D721Med (cell line): Measurements from ENCODE around the gene ATP5F1D.

ENCODE experiments used
- DNase-seq: peaks from one replicate; pipeline ENCODE4 v3.0.0; 2011; ENCODE audit warnings: low spot score; ENCODE audit not compliant: insufficient read length
- FAIRE-seq: peaks from 2 replicates; lab custom pipeline; 2011; peaks lifted over from hg19 to GRCh38; lab: Jason Lieb, UNC
- TF ChIP-seq, protein P1 (sequence below): IDR thresholded peaks from 2 replicates; pipeline ENCODE4 v1.5.1; 2012; ENCODE audit warnings: mild to moderate bottlenecking, control low read depth; ENCODE audit not compliant: insufficient read depth; ENCODE audit errors: missing control alignments

ATP5F1D gene

GRCh38 chr19:1264801-1265614 lies 23.5 kb downstream of the ATP5F1D start:
- no peak for FAIRE-seq
- TF ChIP-seq, protein P1, sequence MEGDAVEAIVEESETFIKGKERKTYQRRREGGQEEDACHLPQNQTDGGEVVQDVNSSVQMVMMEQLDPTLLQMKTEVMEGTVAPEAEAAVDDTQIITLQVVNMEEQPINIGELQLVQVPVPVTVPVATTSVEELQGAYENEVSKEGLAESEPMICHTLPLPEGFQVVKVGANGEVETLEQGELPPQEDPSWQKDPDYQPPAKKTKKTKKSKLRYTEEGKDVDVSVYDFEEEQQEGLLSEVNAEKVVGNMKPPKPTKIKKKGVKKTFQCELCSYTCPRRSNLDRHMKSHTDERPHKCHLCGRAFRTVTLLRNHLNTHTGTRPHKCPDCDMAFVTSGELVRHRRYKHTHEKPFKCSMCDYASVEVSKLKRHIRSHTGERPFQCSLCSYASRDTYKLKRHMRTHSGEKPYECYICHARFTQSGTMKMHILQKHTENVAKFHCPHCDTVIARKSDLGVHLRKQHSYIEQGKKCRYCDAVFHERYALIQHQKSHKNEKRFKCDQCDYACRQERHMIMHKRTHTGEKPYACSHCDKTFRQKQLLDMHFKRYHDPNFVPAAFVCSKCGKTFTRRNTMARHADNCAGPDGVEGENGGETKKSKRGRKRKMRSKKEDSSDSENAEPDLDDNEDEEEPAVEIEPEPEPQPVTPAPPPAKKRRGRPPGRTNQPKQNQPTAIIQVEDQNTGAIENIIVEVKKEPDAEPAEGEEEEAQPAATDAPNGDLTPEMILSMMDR = no peak
- no peak for DNase-seq

GRCh38 chr19:1265615-1266128 lies 24.1 kb downstream of the ATP5F1D start:
- DNase-seq (no peak), FAIRE-seq (no peak)
- TF ChIP-seq, protein P1 = no peak

- peak; percentile 94 for DNase-seq
- TF ChIP-seq, protein P1 = no peak
- FAIRE-seq = no peak
These were observed 24.8 kb downstream of the ATP5F1D start for GRCh38 chr19:1266129-1266915.

GRCh38 chr19:1266916-1267476 lies 25.4 kb downstream of the ATP5F1D start:
- FAIRE-seq = no peak
- TF ChIP-seq, protein P1 = peak; percentile 74
- no peak for DNase-seq

DNA sequence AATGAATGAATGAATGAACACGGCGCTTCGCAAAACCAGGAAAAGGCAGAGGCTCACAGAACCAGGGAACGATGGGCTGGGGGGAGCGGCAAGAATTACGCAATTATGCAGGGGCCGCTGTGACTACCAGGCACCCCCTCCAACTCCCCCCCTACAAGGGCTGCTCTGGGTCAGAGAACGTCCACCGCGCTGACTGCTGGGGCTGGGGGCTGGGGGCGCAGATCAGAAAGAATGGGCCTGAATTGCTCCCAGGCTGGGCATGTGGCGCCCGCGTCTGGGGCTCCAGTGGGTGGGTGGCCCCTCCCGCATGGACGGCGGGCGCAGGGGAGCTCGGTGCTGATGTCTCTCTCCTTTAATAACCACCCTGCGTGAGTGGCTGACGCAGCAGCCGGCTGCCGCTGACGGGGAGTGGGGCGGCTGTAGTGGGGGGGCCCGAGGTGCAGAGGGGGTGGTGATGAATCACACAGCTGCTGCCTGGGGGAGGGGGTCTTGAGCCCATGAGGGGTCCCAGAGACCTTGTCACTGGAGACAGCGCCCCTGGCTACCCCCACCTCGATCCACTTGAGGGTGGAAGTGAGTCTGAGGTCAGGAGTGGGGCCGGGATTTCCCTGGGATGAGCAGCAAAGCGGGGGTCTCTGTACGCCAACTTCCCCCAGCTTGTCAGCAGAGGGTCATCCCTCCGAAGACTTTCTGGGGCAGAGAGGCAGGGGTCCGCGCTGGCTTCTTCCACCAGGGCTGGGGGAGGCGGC lies 26.1 kb downstream of the ATP5F1D start:
- FAIRE-seq = no peak
- no peak for DNase-seq
- TF ChIP-seq, protein P1 = no peak

DNA sequence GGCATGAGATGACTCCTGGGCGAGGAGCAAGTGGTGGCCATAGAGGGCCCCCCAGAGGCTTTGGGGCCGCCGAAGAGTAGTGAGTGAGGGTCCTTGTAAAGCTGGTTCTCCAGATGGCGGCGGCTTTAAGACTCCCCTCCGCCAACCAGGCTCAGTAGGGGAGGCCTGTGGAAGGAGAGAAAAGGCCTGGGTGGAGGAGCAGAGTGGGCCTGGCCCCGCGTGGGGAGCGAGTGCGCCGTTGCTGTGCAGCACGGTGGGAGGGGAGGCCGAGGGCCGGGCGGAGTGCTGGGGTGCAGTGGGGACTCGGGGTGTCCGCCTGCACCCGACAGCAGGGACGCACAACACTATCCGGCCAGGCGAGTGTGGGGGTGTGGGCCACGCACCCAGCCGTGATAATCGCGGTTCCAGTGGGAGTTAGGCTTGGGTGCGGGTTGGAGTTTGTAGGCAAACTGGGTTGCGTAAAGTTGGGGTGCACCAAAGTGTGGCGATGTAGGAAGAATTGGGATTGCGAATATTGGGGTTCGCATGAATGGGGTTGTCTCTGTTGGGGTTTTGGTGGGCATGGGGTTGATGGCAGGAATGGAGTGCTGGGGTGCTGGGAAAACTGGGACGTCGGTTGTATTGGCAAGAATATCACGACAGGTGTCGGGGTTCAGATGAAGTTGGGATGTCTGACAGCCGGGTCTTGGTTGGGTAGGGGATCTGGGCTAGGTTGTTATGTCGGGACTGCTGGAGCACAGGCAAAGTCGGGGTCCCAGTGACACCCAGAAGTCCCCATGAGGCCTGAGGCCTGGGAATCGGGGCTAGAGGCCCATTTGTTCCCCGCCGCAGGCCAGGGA lies 26.9 kb downstream of the ATP5F1D start:
- TF ChIP-seq, protein P1 = no peak
- DNase-seq (no peak), FAIRE-seq (no peak)
